Keratinocyte (primary cell): ENCODE results near the gene MPC1. TPM values are rescaled to one million over a fixed set of nuclear protein-coding genes. Genes with fewer than 3 reads are reported as not detected.

Source experiments
- DNase-seq: peaks from one replicate; pipeline ENCODE4 v3.0.0-alpha.2; 2011; ENCODE audit warnings: low read depth, missing footprints, low spot score
- FAIRE-seq: peaks from 2 replicates; lab custom pipeline; 2011; peaks lifted over from hg19 to GRCh38; lab: Jason Lieb, UNC
- H2AFZ ChIP-seq: 2 replicates; pipeline ENCODE4 v1.6.0; 2012; ENCODE audit warnings: low read length, control low read depth, inconsistent platforms; ENCODE audit not compliant: control insufficient read depth
- H3K27ac ChIP-seq: 2 replicates; pipeline ENCODE4 v1.5.1; 2011; ENCODE audit warnings: low read length; ENCODE audit not compliant: control insufficient read depth, insufficient read depth
- H3K27me3 ChIP-seq: 3 replicates; pipeline ENCODE4 v1.6.0; 2011; ENCODE audit warnings: low read length; ENCODE audit not compliant: control insufficient read depth, insufficient read depth; ENCODE audit errors: extremely low read depth
- H3K36me3 ChIP-seq, 2 experiments: 2 replicates in 1 of 2; 3 replicates in 1 of 2; pipeline ENCODE4 v1.5.1; 2011; ENCODE audit warnings: low read length in 2 of 2, mild to moderate bottlenecking in 1 of 2; ENCODE audit not compliant: control insufficient read depth in 2 of 2, insufficient read depth in 2 of 2; ENCODE audit errors: extremely low read depth in 1 of 2
- H3K4me1 ChIP-seq: 3 replicates; pipeline ENCODE4 v1.5.1; 2011; ENCODE audit warnings: low read length; ENCODE audit not compliant: control insufficient read depth, insufficient read depth; ENCODE audit errors: extremely low read depth
- H3K4me2 ChIP-seq: 3 replicates; pipeline ENCODE4 v1.6.0; 2011; ENCODE audit warnings: low read depth, low read length; ENCODE audit not compliant: control insufficient read depth, insufficient read depth; ENCODE audit errors: extremely low read depth
- H3K4me3 ChIP-seq, 3 experiments: fragments of 200-600 bp in 1 of 3; sonication (generic) in 1 of 3; 2 replicates in 2 of 3; 3 replicates in 1 of 3; pipeline ENCODE4 v1.5.1; 2011 to 2016; ENCODE audit warnings: low read length in 3 of 3, mild to moderate bottlenecking in 3 of 3, control low read depth in 2 of 3, inconsistent platforms in 1 of 3, low read depth in 1 of 3, mixed read lengths in 1 of 3, mixed run types in 1 of 3, moderate library complexity in 1 of 3; ENCODE audit not compliant: control insufficient read depth in 2 of 3, insufficient read depth in 2 of 3; ENCODE audit errors: extremely low read depth in 1 of 3
- H3K79me2 ChIP-seq: 2 replicates; pipeline ENCODE4 v1.6.0; 2012; ENCODE audit warnings: low read length; ENCODE audit not compliant: control insufficient read depth, insufficient read depth
- H3K9ac ChIP-seq: 3 replicates; pipeline ENCODE4 v1.6.0; 2011; ENCODE audit warnings: low read length; ENCODE audit not compliant: control insufficient read depth, insufficient read depth; ENCODE audit errors: extremely low read depth
- H3K9me1 ChIP-seq: 3 replicates; pipeline ENCODE4 v1.6.0; 2011; ENCODE audit warnings: low read length; ENCODE audit not compliant: control insufficient read depth, insufficient read depth; ENCODE audit errors: extremely low read depth
- H3K9me3 ChIP-seq: 2 replicates; pipeline ENCODE4 v1.5.1; 2012; ENCODE audit warnings: low read depth, low read length; ENCODE audit not compliant: control insufficient read depth
- H4K20me1 ChIP-seq: 3 replicates; pipeline ENCODE4 v1.6.0; 2011; ENCODE audit warnings: low read length; ENCODE audit not compliant: control insufficient read depth, insufficient read depth; ENCODE audit errors: extremely low read depth
- EZH2 ChIP-seq: IDR thresholded peaks from one replicate; pipeline ENCODE4 v1.6.1; 2012; ENCODE audit warnings: inconsistent platforms, mild to moderate bottlenecking, low read length, moderate library complexity
- dilution Hi-C: fragments of 300-500 bp; cut with MboI; formaldehyde crosslinking; loops from one replicate; pipeline ENCODE4 v1.7.0; 2020; ENCODE audit warnings: low sequenced_read_pairs; ENCODE audit not compliant: extremely low pct_ligation_motif_present
- polyA plus RNA-seq, 5 experiments: library from polyadenylated mRNA; depleted of rRNA in 3 of 5; stranded (reverse) in 3 of 5; stranded (forward) in 1 of 5; unstranded in 1 of 5; fragments of >200 nt; gene quantifications; 1 replicate in 1 of 5; 2 replicates in 3 of 5; 3 replicates in 1 of 5; pipeline versions ENCODE4 v1.2.1 to v1.2.3, GENCODE V29; 2011 to 2012; ENCODE audit warnings: missing spikeins in 2 of 5, low read depth in 1 of 5, low replicate concordance in 1 of 5
- TF ChIP-seq, protein P1 (sequence below), 3 experiments: IDR thresholded peaks in 1 of 3; conservative IDR thresholded peaks in 1 of 3; optimal IDR thresholded peaks in 1 of 3; 2 replicates in 2 of 3; 3 replicates in 1 of 3; pipeline versions ENCODE3 to v1.5.1; 2011; ENCODE audit warnings: low read length in 3 of 3, mild to moderate bottlenecking in 3 of 3, moderate library complexity in 2 of 3, control low read depth in 1 of 3, inconsistent platforms in 1 of 3; ENCODE audit not compliant: insufficient read depth in 2 of 3; ENCODE audit errors: extremely low read depth in 1 of 3

The MPC1 gene
- polyA plus RNA-seq, 1 donor (not counting 4 experiments of a cell fraction or from before 2014, with no cell fraction given) = 26.4 TPM

- no peak overlapping the region for H3K4me3 ChIP-seq
- H3K4me2 ChIP-seq = no peak overlapping the region
- DNase-seq = no peak
- H2AFZ ChIP-seq = no peak overlapping the region
- no peaks in the 10 kb centered on the region for H3K9me3 ChIP-seq
- TF ChIP-seq, protein P1, sequence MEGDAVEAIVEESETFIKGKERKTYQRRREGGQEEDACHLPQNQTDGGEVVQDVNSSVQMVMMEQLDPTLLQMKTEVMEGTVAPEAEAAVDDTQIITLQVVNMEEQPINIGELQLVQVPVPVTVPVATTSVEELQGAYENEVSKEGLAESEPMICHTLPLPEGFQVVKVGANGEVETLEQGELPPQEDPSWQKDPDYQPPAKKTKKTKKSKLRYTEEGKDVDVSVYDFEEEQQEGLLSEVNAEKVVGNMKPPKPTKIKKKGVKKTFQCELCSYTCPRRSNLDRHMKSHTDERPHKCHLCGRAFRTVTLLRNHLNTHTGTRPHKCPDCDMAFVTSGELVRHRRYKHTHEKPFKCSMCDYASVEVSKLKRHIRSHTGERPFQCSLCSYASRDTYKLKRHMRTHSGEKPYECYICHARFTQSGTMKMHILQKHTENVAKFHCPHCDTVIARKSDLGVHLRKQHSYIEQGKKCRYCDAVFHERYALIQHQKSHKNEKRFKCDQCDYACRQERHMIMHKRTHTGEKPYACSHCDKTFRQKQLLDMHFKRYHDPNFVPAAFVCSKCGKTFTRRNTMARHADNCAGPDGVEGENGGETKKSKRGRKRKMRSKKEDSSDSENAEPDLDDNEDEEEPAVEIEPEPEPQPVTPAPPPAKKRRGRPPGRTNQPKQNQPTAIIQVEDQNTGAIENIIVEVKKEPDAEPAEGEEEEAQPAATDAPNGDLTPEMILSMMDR (optimal IDR thresholded peaks at IDR 0.05 in 1 of 3, IDR thresholded peaks at IDR 0.05 in 1 of 3, conservative IDR thresholded peaks at IDR 0.05 in 1 of 3; ENCODE audit: extremely low read depth in 1 of 3, insufficient read depth in 2 of 3, low read length in 3 of 3) = no peak
- no peak for TF ChIP-seq EZH2
- H3K9me1 ChIP-seq = no peaks in the 10 kb centered on the region
- FAIRE-seq = no peak
- H3K27ac ChIP-seq = no peak overlapping the region
- H3K9ac ChIP-seq = no peak overlapping the region
- H4K20me1 ChIP-seq = no peaks in the 10 kb centered on the region
- H3K36me3 ChIP-seq = no peaks in the 10 kb centered on the region
- H3K27me3 ChIP-seq = no peaks in the 10 kb centered on the region
- peaks cover 11% of the 10 kb centered on the region for H3K4me1 ChIP-seq
- no peaks in the 10 kb centered on the region for H3K79me2 ChIP-seq
- dilution Hi-C loops = no loop called here
These were observed 27.2 kb downstream of the MPC1 start for GRCh38 chr6:166355552-166355951.

DNA sequence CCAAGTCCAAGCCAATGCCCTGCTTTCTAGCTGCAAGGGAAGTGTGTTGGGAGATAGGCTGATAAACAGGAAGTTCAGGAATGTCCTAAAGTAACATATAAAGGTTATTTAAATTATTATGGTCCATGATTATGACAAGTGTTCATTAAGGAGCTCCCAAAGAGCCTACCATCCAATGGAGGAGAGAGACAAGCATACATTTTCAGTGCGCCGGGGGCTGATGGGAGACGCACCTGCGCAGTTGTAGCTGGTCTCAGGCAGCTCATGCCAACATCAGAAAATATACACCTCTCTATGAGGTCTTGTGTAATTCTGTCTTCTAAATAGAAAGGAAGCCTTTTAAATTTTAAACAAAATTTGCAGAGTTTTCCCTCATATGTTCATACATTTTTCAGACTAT lies 27.8 kb downstream of the MPC1 start:
- DNase-seq = no peak

More for the DNA sequence above, 27.8 kb downstream of the MPC1 start:
- TF ChIP-seq, protein P1 (optimal IDR thresholded peaks at IDR 0.05 in 1 of 3, IDR thresholded peaks at IDR 0.05 in 1 of 3, conservative IDR thresholded peaks at IDR 0.05 in 1 of 3; ENCODE audit: extremely low read depth in 1 of 3, insufficient read depth in 2 of 3, low read length in 3 of 3) = no peak
- TF ChIP-seq EZH2 = no peak
- Histone ChIP-seq H3K79me2 (no peaks in the 10 kb centered on the region), H3K9me1 (no peaks in the 10 kb centered on the region), H2AFZ (no peak overlapping the region), H3K9me3 (no peaks in the 10 kb centered on the region), H3K4me1 (peaks cover 7% of the 10 kb centered on the region), H4K20me1 (no peaks in the 10 kb centered on the region), H3K4me3 (no peak overlapping the region), H3K4me2 (no peak overlapping the region), H3K27ac (no peak overlapping the region), H3K27me3 (no peaks in the 10 kb centered on the region), H3K9ac (no peak overlapping the region), H3K36me3 (no peaks in the 10 kb centered on the region)
- dilution Hi-C loops = no loop called here
- no peak for FAIRE-seq
